Skin of body (tissue), 2 donors: ENCODE results near the gene EXOC7. TPM values are rescaled to one million over a fixed set of nuclear protein-coding genes. Genes with fewer than 3 reads are reported as not detected.

ENCODE experiments used
- DNase-seq: peaks from one replicate; lab custom pipeline; 2025; lab: John Stamatoyannopoulos, UW
- total RNA-seq: library from RNA; depleted of rRNA; stranded (reverse); fragments of >200 nt; gene quantifications from one replicate; pipeline ENCODE4 v1.2.3, GENCODE V29; 2014

The EXOC7 gene
- total RNA-seq = 65.8 TPM

DNA sequence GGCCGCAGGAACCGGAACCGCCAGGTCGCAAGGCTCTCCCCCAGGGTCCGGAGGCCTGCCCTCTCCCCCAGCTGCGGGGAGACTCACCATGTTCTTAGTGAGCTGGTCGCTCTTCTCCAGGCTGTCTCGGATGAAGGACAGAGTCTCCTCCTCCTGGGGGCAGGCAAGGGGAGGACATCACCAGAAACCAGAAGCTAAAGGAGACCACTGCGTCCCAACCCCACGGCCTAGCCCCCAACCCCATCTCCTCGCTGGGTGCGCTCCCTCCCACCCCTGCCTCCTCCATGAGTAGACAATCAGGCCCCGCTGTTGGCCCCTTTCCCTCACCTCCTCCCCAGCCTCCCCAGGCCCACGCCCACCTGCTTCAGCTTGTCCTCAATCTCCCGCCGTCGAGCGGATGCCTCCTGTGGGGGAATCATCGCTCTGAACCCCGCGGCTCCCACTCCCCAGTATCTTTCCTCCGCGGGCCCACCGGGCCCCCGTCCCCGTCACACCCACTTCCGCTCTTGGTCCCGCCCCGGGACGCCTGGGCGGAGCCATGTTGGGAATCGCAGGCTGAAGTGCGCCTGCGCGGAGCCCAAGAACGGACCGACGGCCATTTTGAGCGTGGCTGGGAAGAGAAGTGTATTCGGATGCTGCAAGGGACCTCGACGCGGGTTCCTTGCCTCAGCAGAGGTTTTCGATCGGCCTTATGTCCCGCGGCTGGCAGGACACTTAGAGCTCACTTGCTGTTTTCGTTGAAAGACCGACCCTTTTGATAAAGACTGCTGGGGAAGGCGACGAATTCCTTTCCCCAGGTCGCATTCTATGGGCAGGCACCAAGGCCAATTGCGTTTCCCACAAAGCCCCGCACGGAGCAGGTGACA lies at the start of gene EXOC7:
TSS of gene EXOC7 (minus strand) at position 514 of the 866 bp plus-strand sequence. CDS start at position 419, 95 bp downstream.
- peak; percentile 88 for DNase-seq

DNA sequence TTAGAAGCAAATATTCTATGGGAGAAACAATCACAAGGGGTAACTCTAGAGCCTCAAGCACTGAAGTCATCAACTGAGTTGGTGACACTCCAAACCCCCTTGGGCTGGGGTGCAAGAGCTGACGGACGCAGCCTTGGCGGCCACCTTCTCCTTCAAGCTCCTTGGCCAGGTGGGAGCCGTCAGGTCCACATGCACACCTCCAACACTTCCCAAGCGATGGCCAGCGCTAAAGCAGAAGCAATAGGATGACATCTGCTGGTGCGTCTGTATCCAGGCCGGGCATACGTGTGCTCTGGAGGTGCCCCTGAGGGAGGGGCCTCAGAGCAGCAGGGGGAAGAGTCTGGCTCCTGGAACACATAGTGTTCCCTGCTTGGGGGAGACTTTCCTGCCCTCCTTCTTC lies 49.6 kb upstream of the EXOC7 start:
- no peak for DNase-seq

DNA sequence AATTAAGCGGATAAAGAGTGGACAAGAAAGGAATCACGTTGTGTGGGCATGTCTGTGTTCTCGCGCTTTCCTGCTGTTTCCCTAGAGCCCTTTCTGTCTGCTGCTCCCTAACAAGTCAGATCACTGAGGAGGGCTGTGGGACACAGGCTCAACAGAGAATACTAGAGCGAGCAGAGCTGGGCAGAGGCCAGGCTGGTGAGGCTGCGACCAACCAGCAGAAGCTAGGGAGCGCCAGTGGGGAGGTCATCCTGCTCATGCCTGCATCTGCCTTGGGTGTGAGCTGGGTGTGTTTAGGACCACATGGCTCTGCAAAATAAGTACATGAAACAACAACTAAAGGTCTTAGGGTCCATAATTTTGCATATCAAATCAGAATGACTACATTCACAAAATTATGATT lies 49.0 kb upstream of the EXOC7 start:
- DNase-seq = no peak

GRCh38 chr17:76151896-76152454 lies 48.4 kb upstream of the EXOC7 start:
- DNase-seq = no peak

DNA sequence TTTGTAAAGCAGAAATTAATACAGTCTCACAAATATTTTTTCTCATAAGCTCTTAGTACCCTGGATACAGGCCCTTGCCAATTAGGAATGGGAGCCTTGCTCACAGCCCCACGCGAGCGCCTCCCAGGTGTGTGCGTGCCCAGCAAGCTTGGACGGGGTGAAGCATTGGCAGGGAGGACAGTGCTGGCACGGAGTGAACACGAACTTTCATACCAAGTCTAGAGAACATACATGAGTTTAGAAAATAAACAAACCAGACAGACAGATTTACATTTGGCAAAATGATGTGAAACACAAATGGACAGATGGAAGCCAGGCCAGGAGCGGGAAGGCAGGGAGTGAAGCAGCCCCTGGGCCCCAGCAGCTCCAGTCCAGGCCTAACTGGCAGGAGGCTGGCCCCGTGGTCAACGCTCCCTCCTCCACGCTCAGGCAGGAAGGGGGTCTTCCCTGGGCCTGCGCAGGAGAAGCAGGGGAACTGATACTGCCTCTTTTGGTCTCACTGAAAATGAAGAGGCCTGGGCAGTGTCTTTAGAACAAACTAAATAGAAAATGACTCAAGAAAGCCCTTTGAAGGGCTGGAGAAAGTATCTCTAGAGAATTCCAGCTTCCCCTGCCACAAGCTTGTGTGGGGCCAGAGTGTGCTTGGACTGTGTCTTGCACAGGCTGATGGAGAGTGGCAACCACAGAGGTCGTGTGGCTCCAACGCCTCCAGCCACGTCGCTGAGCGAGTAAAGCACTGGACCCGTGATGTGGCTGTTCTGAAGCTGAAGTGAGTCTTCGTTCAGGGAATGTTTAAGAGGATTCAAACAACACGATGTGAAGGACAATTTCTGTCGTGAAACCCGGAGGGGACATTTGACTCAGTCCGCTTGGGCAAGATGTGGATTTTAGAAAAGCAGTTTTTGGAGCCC lies 47.4 kb upstream of the EXOC7 start:
- DNase-seq = no peak

DNA sequence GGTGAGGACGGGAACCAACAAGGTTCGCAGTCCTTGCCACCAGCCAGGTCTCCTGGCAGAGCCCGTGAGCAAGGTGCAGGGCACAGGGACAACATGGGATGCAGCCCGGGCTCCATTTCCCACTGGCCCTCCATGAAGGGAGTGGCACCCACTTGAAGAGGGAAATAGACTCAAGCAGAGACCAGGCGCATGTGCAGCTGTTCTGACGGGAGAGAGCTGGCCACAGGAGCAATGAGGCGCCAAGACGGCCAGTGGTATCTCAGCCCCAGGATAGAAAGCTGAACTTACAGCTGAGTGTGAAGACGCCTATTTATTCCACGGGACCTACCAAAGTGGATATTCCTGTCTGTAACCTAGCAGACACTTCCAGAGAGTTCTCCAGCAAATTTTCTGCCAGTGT lies 45.6 kb upstream of the EXOC7 start:
- DNase-seq = no peak

DNA sequence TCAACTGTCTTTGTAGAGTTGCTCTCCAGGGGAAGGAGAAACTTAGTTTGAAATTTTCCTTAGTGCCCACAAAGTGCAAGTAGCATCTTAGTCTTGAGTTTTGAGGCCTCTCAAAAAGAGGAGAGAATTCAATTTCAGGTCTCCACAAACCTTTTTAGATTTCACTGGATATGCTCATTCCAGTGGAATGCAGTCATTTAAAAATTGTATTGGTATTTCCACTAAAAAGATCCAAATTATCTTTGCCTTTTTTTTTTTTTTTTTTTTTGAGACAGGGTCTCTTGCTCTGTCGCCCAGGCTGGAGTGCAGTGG lies 44.4 kb upstream of the EXOC7 start:
- no peak for DNase-seq

DNA sequence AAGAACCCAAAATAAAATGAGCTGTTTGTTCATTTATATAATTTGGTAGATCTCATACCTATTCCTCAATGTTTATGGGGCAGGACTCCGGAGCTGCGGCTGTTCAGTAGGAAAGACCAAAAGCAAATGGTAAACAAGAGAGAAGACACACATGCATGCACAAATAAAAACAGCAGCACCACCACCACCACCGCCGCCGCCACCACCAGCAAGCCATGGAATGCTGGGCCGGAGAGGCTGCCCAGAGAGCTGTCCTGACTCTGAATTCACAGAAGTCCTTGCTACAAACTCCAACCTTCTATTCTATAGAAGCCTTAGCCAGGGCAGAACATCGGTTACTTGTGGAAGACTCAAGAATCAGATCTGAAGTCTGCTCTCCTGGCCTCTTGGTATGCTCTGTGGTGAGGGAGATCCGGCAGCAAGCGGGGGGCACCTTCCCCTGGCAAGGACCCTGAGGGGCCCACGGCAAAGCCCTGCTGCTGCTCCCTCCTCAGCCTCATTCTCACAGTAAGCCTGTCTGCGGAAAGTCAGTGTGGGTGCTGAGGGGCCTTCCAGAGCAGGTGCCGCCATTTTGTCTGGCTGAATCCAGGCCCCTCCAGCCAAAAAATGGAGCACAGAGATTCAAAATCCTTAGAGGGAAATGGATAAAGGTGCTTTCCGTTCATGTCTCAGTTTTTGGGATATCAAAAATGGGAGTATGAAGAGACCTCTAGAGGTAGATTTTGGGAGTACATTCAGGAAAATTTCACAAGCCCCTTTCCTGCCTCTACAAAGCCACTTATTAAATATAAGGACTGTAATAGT lies 43.8 kb upstream of the EXOC7 start:
- no peak for DNase-seq

DNA sequence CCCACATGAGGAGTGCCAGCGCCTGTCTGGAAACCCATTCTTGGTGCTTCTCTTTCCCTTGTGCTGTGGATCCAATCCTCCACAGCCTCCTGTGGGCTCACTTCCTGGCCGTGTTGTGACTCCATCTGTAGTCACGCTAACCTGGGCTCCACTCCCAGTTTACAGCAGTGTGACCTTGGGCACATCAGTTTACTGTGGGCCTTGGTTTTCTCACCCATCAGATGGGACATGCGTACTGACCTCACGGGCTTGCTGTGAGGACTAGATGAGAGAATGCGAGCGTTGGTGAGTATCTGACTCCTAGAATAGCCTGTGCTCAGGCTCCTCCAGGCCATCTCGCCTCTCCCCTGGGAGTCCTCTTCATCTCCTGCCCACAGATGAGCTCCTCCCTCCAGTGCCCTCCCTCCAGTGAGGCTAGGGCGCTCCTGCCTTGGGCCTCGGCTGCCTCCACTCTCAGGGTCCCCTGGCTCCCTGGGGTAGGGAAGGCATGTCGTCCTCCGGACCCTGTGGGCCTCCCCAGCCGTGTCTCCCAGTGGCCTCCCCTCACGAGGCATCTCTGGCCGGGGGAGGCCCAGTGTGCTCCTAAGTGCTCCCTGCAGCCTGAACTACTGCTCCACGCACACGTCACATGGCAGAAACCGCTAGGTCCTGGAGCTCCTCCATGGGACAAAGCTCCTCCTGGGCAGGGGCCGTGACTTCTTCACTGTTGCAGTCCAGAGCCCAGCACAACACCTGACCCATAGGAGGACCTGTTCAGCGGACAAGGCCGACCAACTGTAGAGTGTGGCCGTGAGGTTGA lies 42.7 kb upstream of the EXOC7 start:
- no peak for DNase-seq

DNA sequence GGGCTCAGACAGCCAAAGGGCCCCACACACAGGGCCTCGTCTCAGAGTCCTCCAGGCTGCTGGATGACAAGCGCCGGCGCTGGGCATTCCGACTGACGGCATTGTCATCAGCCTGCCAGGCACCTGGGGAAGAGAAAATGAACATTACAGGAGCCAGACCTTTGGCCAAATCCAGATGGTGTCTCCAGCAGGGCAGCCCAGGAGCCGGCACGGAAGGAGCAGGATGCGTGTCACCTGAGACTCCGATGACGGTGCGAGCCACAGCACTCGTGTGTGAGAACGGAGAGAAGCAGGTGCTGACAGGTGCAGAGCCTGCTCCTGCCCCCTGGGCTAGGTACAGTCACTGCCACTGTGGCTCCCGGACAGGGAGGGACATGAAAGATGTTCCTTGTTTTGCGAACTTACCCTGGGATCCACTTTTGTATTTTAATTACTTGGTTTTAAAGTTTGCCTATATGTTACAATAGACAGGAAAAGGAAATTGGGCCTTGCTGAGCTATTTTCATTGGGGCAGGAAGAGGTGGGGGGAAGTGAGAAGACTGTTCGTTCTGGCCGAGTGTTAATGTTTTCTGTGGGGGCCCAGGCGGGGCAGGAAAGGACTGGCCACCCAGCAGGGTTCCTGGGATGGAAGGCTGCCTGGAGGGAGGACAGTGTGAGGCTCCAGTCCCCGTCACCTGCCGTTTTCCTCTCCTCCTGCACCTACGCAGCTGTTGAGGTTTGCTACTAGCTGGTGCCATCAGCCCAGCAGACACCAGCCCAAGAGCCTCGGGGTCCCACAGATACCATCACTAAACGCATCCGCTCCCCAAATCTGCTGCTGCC lies 41.9 kb upstream of the EXOC7 start:
- DNase-seq = no peak

DNA sequence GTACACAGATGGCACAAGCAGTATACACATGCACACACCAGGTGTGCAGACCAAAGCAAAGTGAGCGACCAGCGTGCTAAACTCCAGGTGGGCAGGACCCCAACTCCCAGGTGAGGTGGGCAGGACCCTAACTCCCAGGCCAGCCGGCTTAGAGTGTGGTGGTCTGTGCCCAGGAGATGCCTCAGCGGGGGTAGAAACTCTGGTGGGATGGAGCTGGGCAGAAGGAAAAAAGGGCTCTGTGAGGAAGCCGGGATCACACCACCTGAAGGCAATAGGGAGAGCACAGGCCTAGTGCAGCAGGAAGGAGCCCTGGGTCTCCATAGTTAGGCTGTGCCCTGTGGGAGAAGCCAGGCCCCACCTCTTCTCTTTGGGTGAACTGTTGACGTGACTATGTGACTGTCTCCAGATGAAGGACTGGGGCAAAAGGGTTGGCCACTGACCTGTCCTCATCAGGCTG lies 39.0 kb upstream of the EXOC7 start:
- no peak for DNase-seq

- no peak for DNase-seq
Measured at GRCh38 chr17:76142039-76142584, 38.5 kb upstream of the EXOC7 start.

- DNase-seq = peak; percentile 59
Measured at GRCh38 chr17:76141212-76142038, 37.8 kb upstream of the EXOC7 start, which contains the start of gene FOXJ1. TSS of gene FOXJ1 (minus strand) at chr17:76141245. CDS start at chr17:76140395, 850 bp downstream.

DNA sequence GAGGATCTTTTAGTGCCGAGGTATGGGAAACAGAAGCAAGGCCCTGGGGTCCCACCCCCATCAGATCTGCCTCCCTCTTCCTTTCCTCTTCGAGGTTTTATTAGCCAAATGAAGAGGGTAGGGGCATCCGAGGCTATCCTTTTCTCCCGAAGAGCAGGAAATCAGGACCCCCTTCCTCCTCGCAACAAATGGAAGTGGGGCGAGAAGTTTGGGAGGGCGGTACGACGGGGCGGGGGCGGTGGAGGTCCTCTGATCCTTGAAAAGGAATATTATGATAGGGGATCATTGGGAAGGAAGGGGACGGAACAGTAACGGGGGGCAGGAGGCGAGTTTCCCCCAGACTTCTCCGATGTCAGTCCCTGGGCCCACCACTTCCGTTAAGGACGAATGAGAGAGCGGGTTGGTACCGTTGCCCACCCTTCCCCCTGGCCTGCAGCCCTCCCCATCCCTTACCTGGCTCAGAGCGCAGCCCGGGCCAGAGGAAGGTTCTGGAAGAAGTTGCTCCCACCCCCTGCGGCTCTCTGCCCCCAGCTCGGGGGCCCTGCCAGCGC lies 37.1 kb upstream of the EXOC7 start:
- no peak for DNase-seq

DNA sequence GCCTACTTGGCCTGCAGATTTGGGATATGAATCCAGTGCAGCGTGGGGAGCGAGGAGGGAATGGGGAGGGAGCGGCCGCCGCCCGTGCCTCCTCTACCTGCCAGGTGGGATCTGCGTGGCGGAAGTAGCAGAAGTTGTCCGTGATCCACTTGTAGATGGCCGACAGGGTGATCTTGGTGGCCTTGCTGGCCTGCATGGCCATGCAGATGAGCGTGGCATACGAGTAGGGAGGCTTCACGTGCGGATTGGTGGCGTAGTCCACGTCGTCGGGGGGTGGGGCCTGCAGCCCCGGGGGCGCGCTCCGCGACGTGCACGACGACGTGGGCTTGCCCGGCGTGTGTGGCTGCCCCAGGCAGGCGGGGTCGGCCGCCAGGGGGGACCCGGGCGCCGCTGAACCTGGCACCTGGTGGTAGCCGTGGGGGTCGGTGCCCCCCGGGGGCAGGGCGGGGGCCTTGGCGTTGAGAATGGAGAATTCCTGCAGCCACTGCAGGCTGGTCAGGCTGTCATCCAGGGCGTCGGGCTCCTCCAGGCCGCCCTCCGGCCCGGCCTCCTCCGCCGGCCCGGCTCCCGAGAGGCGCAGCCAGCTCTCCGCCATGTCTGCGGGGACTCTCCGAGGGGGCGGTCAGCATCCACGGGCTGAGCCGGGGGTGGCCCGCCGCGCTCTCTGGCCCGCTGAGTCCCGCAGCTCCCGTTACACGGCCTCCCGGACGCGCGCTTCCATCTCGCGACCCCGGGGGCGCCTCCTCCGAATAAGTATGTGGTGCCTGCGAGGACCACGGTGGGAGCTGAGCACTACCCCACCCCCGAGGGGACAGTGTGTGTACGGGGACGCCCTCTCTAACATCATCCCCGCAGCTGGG lies 36.4 kb upstream of the EXOC7 start:
- no peak for DNase-seq

- DNase-seq = no peak
Measured at GRCh38 chr17:76138896-76139752, 35.5 kb upstream of the EXOC7 start.
